A549 treated with CpdA at 1 μM for 4 hours (cell line): ENCODE results near the gene CFHR3. TPM values are rescaled to one million over a fixed set of nuclear protein-coding genes. Genes with fewer than 3 reads are reported as not detected.

Experiments
- total RNA-seq: library from RNA; stranded (reverse); fragments of 200-300 nt; extraction: Qiagen RNA extraction; gene quantifications from 5 replicates; pipeline ENCODE4 v1.2.3, GENCODE V29; 2022; ENCODE audit warnings: low read depth

CFHR3 gene
- 0.09 to 0.23 TPM (median 0.13 TPM) in 4 of 5 replicates, not detected in the other for total RNA-seq

DNA sequence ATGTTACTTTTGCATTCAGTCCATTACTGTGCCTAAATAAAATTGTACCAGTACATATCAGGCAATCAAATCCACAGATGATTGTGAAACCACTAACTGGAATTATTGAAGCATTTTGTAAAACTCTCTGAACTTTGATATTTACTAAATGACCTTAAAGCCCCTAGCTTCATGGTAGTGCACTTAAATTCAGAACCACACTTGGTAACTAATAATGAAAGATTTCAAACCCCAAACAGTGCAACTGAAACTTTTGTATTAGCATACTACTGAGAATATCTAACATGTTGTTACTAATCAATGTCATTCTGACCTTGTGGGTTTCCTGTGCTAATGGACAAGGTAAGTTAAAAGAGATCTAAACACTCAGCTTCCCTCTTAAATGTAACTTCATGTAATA, at the start of gene CFHR3:
Gene CFHR3 (plus strand): TSS at position 238 of the 400 bp plus-strand sequence. CDS start 47 bp downstream, at position 285.

DNA sequence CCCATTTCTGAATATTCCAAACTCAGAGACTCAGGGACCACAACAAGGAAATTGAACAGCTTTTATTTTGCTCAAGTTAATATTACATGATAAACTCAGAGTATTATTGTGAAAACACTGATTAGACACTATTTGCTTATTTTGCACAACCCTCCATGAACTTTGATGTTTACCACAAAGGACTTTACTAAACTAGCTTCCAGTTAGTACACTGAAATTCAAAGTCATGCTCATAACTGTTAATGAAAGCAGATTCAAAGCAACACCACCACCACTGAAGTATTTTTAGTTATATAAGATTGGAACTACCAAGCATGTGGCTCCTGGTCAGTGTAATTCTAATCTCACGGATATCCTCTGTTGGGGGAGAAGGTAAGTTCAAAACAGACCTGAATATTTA, 44.9 kb downstream of the CFHR3 start, which contains the start of gene CFHR1:
Gene CFHR1 (plus strand): TSS at position 201 of the 400 bp plus-strand sequence. CDS start 114 bp downstream, at position 315.

Other genes starting within 250 kb of the CFHR3 start
- gene KCNT2, start 166.4 kb upstream of the CFHR3 start, total RNA-seq = 0.03 to 0.05 TPM in 2 of 5 replicates, not detected in the others
- 4.0 to 5.1 TPM (median 4.4 TPM) in 5 replicates for gene CFH, start 122.8 kb upstream of the CFHR3 start, total RNA-seq
- 0.16 to 0.40 TPM (median 0.22 TPM) in 4 of 5 replicates, not detected in the other for gene CFHR1, start 44.9 kb downstream of the CFHR3 start, total RNA-seq
- gene CFHR4, start 113.2 kb downstream of the CFHR3 start, total RNA-seq = not detected in 5 replicates
- not detected in 5 replicates for gene CFHR2, start 168.9 kb downstream of the CFHR3 start, total RNA-seq
- gene CFHR5, start 202.7 kb downstream of the CFHR3 start, total RNA-seq = not detected in 5 replicates